Adrenal gland (tissue), 5 donors: ENCODE measurements around the gene RIMBP3B.
"Not testable (repeated sequence)": the region's sequence is repeated elsewhere in the genome, so short reads cannot be mapped to it uniquely, and the experiment has no call there.

Source experiments
- CTCF ChIP-seq, 6 experiments: fragments of 450-650 bp in 4 of 6; fragments of 200-600 bp in 2 of 6; sonication (generic) in 1 of 6; IDR thresholded peaks; 1 replicate in 5 of 6; 2 replicates in 1 of 6; pipeline versions ENCODE4 v1.5.1 to v1.8.0; 2016 to 2021; ENCODE audit warnings: antibody characterized with exemption in 6 of 6, mild to moderate bottlenecking in 2 of 6, moderate library complexity in 1 of 6
- POLR2A ChIP-seq, 2 donors: fragments of 450-650 bp; IDR thresholded peaks; one replicate each; pipeline ENCODE4 v1.6.1; 2017; ENCODE audit warnings: antibody characterized with exemption in 2 of 2, mild to moderate bottlenecking in 2 of 2, moderate library complexity in 1 of 2
- donor health status: DM: no; HTN: no; CAD: no.

- TF ChIP-seq CTCF, POLR2A (IDR thresholded peaks at IDR 0.05): not testable (repeated sequence)
These were observed 35.6 kb downstream of the RIMBP3B start for GRCh38 chr22:21418974-21419638.
